H1 (cell line): ENCODE data around the gene CD4. TPM values are rescaled to one million over a fixed set of nuclear protein-coding genes. Genes with fewer than 3 reads are reported as not detected.

Experiments
- CTCF ChIA-PET: fragments of 300-600 bp; sonication (Branson Sonifier 250); formaldehyde crosslinking; loops from one replicate; lab custom pipeline; 2021; ENCODE audit not compliant: partially characterized antibody; lab: Charles Lee
- POLR2A ChIA-PET: fragments of 300-600 bp; sonication (Branson Sonifier 250); formaldehyde crosslinking; loops from one replicate; lab custom pipeline; 2021; ENCODE audit warnings: inconsistent platforms; ENCODE audit not compliant: partially characterized antibody; lab: Charles Lee
- DNase-seq, 2 experiments: peaks; one replicate each; pipeline versions ENCODE4 v3.0.0 to v3.0.0-alpha.2; 2010 to 2022; ENCODE audit warnings: low spot score in 2 of 2, low read depth in 1 of 2, mixed read lengths in 1 of 2
- FAIRE-seq: peaks from 2 replicates; lab custom pipeline; 2011; peaks lifted over from hg19 to GRCh38; lab: Jason Lieb, UNC
- H2AFZ ChIP-seq: 2 replicates; pipeline ENCODE4 v1.8.1; 2012; ENCODE audit warnings: low read length, inconsistent platforms
- H2AK5ac ChIP-seq: 2 replicates; pipeline ENCODE4 v1.6.1; 2013; ENCODE audit warnings: low read depth, low read length
- H2BK120ac ChIP-seq: replicated peaks from 2 replicates; pipeline ENCODE3; 2013; ENCODE audit warnings: low read depth, low read length, inconsistent platforms
- H2BK12ac ChIP-seq: 2 replicates; pipeline ENCODE4 v1.6.1; 2013; ENCODE audit warnings: low read depth, low read length
- H2BK15ac ChIP-seq: 2 replicates; pipeline ENCODE4 v1.6.1; 2013; ENCODE audit warnings: low read length
- H2BK20ac ChIP-seq: 2 replicates; pipeline ENCODE4 v1.6.1; 2013; ENCODE audit warnings: low read length
- H2BK5ac ChIP-seq: 2 replicates; pipeline ENCODE4 v1.6.1; 2013; ENCODE audit warnings: low read depth, low read length
- H3K14ac ChIP-seq: 2 replicates; pipeline ENCODE4 v1.6.1; 2013; ENCODE audit warnings: inconsistent platforms; ENCODE audit not compliant: insufficient read length
- H3K18ac ChIP-seq: 2 replicates; pipeline ENCODE4 v1.6.1; 2013; ENCODE audit warnings: low read length; ENCODE audit errors: extremely low read depth
- H3K23ac ChIP-seq: 2 replicates; pipeline ENCODE4 v1.6.1; 2013; ENCODE audit warnings: inconsistent platforms; ENCODE audit not compliant: insufficient read length
- H3K23me2 ChIP-seq: 2 replicates; pipeline ENCODE4 v1.6.1; 2013; ENCODE audit warnings: low read depth, low read length
- H3K27ac ChIP-seq: 2 replicates; pipeline ENCODE4 v1.6.1; 2011; ENCODE audit warnings: low read depth, low read length, inconsistent platforms
- H3K27me3 ChIP-seq, 4 experiments: replicated peaks in 1 of 4; 1 replicate in 1 of 4; 2 replicates in 3 of 4; pipeline versions ENCODE4 v1.6.1 to v1.8.1; 2011 to 2013; ENCODE audit warnings: low read length in 3 of 4, mild to moderate bottlenecking in 3 of 4, inconsistent platforms in 2 of 4, mixed read lengths in 2 of 4, moderate library complexity in 1 of 4; ENCODE audit not compliant: control insufficient read depth in 3 of 4, insufficient read depth in 3 of 4; ENCODE audit errors: extremely low read depth in 1 of 4
- H3K36me3 ChIP-seq, 4 experiments: 2 replicates each; pipeline versions ENCODE4 v1.6.1 to v1.8.1; 2011 to 2013; ENCODE audit warnings: mild to moderate bottlenecking in 4 of 4, low read length in 3 of 4, moderate library complexity in 2 of 4, control low read depth in 1 of 4, inconsistent platforms in 1 of 4; ENCODE audit not compliant: insufficient read depth in 4 of 4, control insufficient read depth in 2 of 4
- H3K4ac ChIP-seq: replicated peaks from 2 replicates; pipeline ENCODE3; 2013; ENCODE audit warnings: low read length, low read depth, mixed read lengths, inconsistent platforms; ENCODE audit not compliant: insufficient read length
- H3K4me1 ChIP-seq, 4 experiments: replicated peaks in 1 of 4; 1 replicate in 1 of 4; 2 replicates in 3 of 4; pipeline versions ENCODE4 v1.6.1 to v1.8.1; 2011 to 2013; ENCODE audit warnings: low read length in 3 of 4, inconsistent platforms in 2 of 4, mixed read lengths in 1 of 4; ENCODE audit not compliant: insufficient read depth in 4 of 4, control insufficient read depth in 3 of 4
- H3K4me2 ChIP-seq, 2 experiments: 2 replicates each; pipeline versions ENCODE4 v1.6.1 to v1.8.1; 2011 to 2013; ENCODE audit warnings: low read depth in 2 of 2, low read length in 2 of 2, control low read depth in 1 of 2, inconsistent platforms in 1 of 2, mild to moderate bottlenecking in 1 of 2; ENCODE audit not compliant: insufficient read depth in 1 of 2
- H3K4me3 ChIP-seq, 4 experiments: fragments of 200-600, 300-600 bp in 1 of 4; sonication (generic), shearing (Covaris generic), sonication (Bioruptor Twin) in 1 of 4; 2 replicates each; pipeline versions ENCODE4 v1.5.1 to v1.8.1; 2011 to 2016; ENCODE audit warnings: low read length in 4 of 4, low read depth in 3 of 4, control low read depth in 2 of 4, inconsistent platforms in 2 of 4, mild to moderate bottlenecking in 2 of 4, mixed read lengths in 1 of 4, moderate library complexity in 1 of 4; ENCODE audit not compliant: insufficient read depth in 2 of 4; ENCODE audit errors: extremely low read depth in 1 of 4
- H3K56ac ChIP-seq: replicated peaks from 2 replicates; pipeline ENCODE3; 2013; ENCODE audit warnings: low read depth, mild to moderate bottlenecking, mixed read lengths, low read length, inconsistent platforms; ENCODE audit not compliant: insufficient read length
- H3K79me1 ChIP-seq: 2 replicates; pipeline ENCODE4 v1.6.1; 2013; ENCODE audit warnings: low read depth, low read length, control low read depth
- H3K79me2 ChIP-seq, 2 experiments: 2 replicates each; pipeline versions ENCODE4 v1.6.1 to v1.8.1; 2012 to 2013; ENCODE audit warnings: low read length in 2 of 2, mild to moderate bottlenecking in 2 of 2, inconsistent platforms in 1 of 2; ENCODE audit not compliant: insufficient read depth in 2 of 2, control insufficient read depth in 1 of 2
- H3K9ac ChIP-seq, 4 experiments: replicated peaks in 1 of 4; 1 replicate in 1 of 4; 2 replicates in 3 of 4; pipeline versions ENCODE4 v1.6.1 to v1.8.1; 2011 to 2013; ENCODE audit warnings: low read depth in 3 of 4, low read length in 3 of 4, control low read depth in 2 of 4, mild to moderate bottlenecking in 2 of 4, moderate library complexity in 2 of 4, inconsistent platforms in 1 of 4; ENCODE audit errors: extremely low read depth in 1 of 4
- H3K9me3 ChIP-seq, 2 experiments: 2 replicates each; pipeline versions ENCODE4 v1.6.1 to v1.8.1; 2012 to 2013; ENCODE audit warnings: mild to moderate bottlenecking in 2 of 2, moderate library complexity in 2 of 2, control low read depth in 1 of 2, inconsistent platforms in 1 of 2, low read depth in 1 of 2, low read length in 1 of 2, mixed read lengths in 1 of 2; ENCODE audit not compliant: insufficient read depth in 2 of 2
- H4K20me1 ChIP-seq, 2 experiments: replicated peaks in 1 of 2; 2 replicates each; pipeline versions ENCODE3 to v1.8.1; 2011 to 2013; ENCODE audit warnings: inconsistent platforms in 2 of 2, low read length in 2 of 2, mild to moderate bottlenecking in 1 of 2; ENCODE audit not compliant: insufficient read depth in 2 of 2, control insufficient read depth in 1 of 2
- H4K5ac ChIP-seq: 2 replicates; pipeline ENCODE4 v1.6.1; 2013; ENCODE audit warnings: low read length, low read depth, mixed read lengths, inconsistent platforms; ENCODE audit not compliant: insufficient read length
- H4K8ac ChIP-seq: 2 replicates; pipeline ENCODE4 v1.8.0; 2013; ENCODE audit warnings: mild to moderate bottlenecking, moderate library complexity, low read length, inconsistent platforms; ENCODE audit not compliant: insufficient read depth; ENCODE audit errors: extremely low read depth
- H4K91ac ChIP-seq: replicated peaks from 2 replicates; pipeline ENCODE3; 2013; ENCODE audit warnings: low read length, mixed read lengths, inconsistent platforms; ENCODE audit not compliant: insufficient read length
- GABPA ChIP-seq: IDR thresholded peaks from 2 replicates; pipeline ENCODE4 v1.6.1; 2011; ENCODE audit warnings: mild to moderate bottlenecking, low read length, moderate library complexity, borderline replicate concordance; ENCODE audit not compliant: insufficient read depth
- SIN3A ChIP-seq, 2 experiments: IDR thresholded peaks in 1 of 2; conservative IDR thresholded peaks in 1 of 2; 2 replicates each; pipeline ENCODE4 v1.6.1; 2011 to 2012; ENCODE audit warnings: low read length in 2 of 2, improper control_type of control experiment in 1 of 2, low read depth in 1 of 2, mild to moderate bottlenecking in 1 of 2
- WGBS, 2 experiments: shearing (Covaris generic) in 1 of 2; methylation state at CpG; one replicate each; pipeline versions ENCODE4 v1.1.6 to v1.1.7; 2013 to 2015; ENCODE audit warnings: low lambda C conversion rate in 2 of 2, mixed read lengths in 2 of 2, inconsistent platforms in 1 of 2, low coverage in 1 of 2, missing lambda C conversion rate in 1 of 2; ENCODE audit not compliant: insufficient replicate concordance in 2 of 2, insufficient coverage in 1 of 2, insufficient read length in 1 of 2; ENCODE audit errors: extremely low coverage in 1 of 2, missing lambda C conversion rate in 1 of 2; 5-methylcytosine and 5-hydroxymethylcytosine counted together
- long read RNA-seq, 2 experiments: library from RNA in 1 of 2; library from capped mRNA in 1 of 2; stranded (forward); transcript quantifications; one replicate each; pipeline ENCODE4 v2.0.0, GENCODE V29; 2021; ENCODE audit warnings: inconsistent platforms in 1 of 2
- polyA minus RNA-seq, 3 experiments: library from RNA; depleted of rRNA, polyadenylated mRNA; stranded (reverse); fragments of >200 nt; gene quantifications; 1 replicate in 2 of 3; 2 replicates in 1 of 3; pipeline ENCODE4 v1.2.3, GENCODE V29; 2011
- polyA plus RNA-seq, 7 experiments: library from polyadenylated mRNA; depleted of rRNA in 3 of 7; stranded (reverse) in 5 of 7; unstranded in 2 of 7; fragments of >200 nt in 5 of 7; fragments of 200-250 nt in 2 of 7; gene quantifications; 1 replicate in 5 of 7; 2 replicates in 1 of 7; 4 replicates in 1 of 7; pipeline versions ENCODE4 v1.2.1 to v1.2.3, GENCODE V29; 2011 to 2013; ENCODE audit warnings: missing spikeins in 2 of 7, mixed read lengths in 2 of 7
- total RNA-seq: library from RNA; stranded (reverse); fragmentation: NEBNext Ultra II Directional; extraction: Animal tissue kit (Norgen Biotek cat#: 25700); gene quantifications from 2 replicates; pipeline ENCODE4 v1.2.1, GENCODE V29; 2021

The CD4 gene
- 3.2 and 3.4 TPM in 2 replicates for total RNA-seq
- polyA plus RNA-seq (2011; rRNA removed) = 5.1 and 5.6 TPM in 2 replicates
- polyA plus RNA-seq (2011; cell fraction: cytosol; rRNA removed) = 5.1 TPM
- 5.1 TPM for polyA plus RNA-seq (2011; cell fraction: nucleus; rRNA removed)
- polyA plus RNA-seq (2012, experiment 1 of 2) = 5.8 to 6.9 TPM (median 6.7 TPM) in 4 replicates
- 4.3 TPM for polyA plus RNA-seq (2012, experiment 2 of 2)
- polyA plus RNA-seq (2013, experiment 1 of 2) = 2.7 TPM
- 2.4 TPM for polyA plus RNA-seq (2013, experiment 2 of 2)
- 3.3 and 3.4 TPM in 2 replicates for polyA minus RNA-seq (2011; rRNA and poly(A)+ RNA removed)
- 1.6 TPM for polyA minus RNA-seq (2011; cell fraction: cytosol; rRNA and poly(A)+ RNA removed)
- polyA minus RNA-seq (2011; cell fraction: nucleus; rRNA and poly(A)+ RNA removed) = 1.8 TPM
- long read RNA-seq, experiment 1, partial matches to known transcripts = 0 of 6 reads
- long read RNA-seq, experiment 1, other reads (novel, unspliced or antisense) = 6 of 6 reads
- long read RNA-seq, experiment 2, partial matches to known transcripts = 1 of 7 reads
- long read RNA-seq, experiment 2, other reads (novel, unspliced or antisense) = 6 of 7 reads

DNA sequence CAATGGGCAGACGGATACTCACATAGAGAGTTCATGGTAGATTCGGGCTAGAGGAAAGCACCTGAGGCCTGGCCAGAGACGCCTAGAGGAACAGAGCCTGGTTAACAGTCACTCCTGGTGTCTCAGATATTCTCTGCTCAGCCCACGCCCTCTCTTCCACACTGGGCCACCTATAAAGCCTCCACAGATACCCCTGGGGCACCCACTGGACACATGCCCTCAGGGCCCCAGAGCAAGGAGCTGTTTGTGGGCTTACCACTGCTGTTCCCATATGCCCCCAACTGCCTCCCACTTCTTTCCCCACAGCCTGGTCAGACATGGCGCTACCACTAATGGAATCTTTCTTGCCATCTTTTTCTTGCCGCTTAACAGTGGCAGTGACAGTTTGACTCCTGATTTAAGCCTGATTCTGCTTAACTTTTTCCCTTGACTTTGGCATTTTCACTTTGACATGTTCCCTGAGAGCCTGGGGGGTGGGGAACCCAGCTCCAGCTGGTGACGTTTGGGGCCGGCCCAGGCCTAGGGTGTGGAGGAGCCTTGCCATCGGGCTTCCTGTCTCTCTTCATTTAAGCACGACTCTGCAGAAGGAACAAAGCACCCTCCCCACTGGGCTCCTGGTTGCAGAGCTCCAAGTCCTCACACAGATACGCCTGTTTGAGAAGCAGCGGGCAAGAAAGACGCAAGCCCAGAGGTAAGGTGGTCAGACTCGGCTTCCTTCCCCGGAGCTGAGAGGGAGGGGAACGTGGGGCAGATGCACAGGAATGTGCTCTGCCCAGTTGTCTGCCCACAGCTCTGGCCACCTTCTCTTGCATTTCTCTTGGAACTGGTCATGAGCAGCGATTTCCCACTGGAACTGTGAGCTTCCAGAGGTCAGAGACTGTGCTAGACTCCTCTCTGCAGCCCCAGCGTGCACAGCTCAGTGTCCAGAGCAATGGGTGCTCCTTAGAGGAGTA, at the start of gene CD4:
Gene CD4 (plus strand): TSS at position 557 of the 953 bp plus-strand sequence. CDS start 10,611 bp downstream, outside the sequence.
- H2BK20ac ChIP-seq = peak within 1 kb of the TSS; percentile 61; the same call in 1 of the 2 replicates
- no peak within 1 kb of the TSS for H4K5ac ChIP-seq
- TF ChIP-seq SIN3A (conservative IDR thresholded peaks at IDR 0.05 in 1 of 2, IDR thresholded peaks at IDR 0.05 in 1 of 2; ENCODE audit: low read depth in 1 of 2, low read length in 2 of 2) = 0 out of 4 replicates have a peak, but pooled peaks of 1 of the 2 experiments have one; percentile 37
- TF ChIP-seq GABPA = no peak
- H4K8ac ChIP-seq = peak within 1 kb of the TSS; percentile 57; the same call in 1 of the 2 replicates
- no peaks in the 10 kb centered on the region for H4K20me1 ChIP-seq
- POLR2A ChIA-PET = interaction anchor here (0.6 to 2.4 kb wide), 6 partner anchors 11 to 80 kb away, joined by 3 to 13 read pairs (median 4); partner anchors contain the start of gene PTMS
- 78% methylated on average over 18 of the region's 18 CpGs; no CpG with 5 or more reads in 1 of the 2 experiments for WGBS, 2 experiments
- H3K79me2 ChIP-seq = no peaks in the 10 kb centered on the region
- H3K9me3 ChIP-seq = no peaks in the 10 kb centered on the region
- peak within 1 kb of the TSS; percentile 82 for H2AFZ ChIP-seq
- no peak for DNase-seq
- peak within 1 kb of the TSS; percentile 72 for H2BK15ac ChIP-seq
- H2BK120ac ChIP-seq = peak within 1 kb of the TSS; percentile 61
- no peak within 1 kb of the TSS for H3K27ac ChIP-seq
- peaks cover 4 to 13% (median 6%) of the 10 kb centered on the region in 4 experiments; a peak in 6 of 7 replicates for H3K4me1 ChIP-seq
- H3K23ac ChIP-seq = no peak within 1 kb of the TSS
- no peak within 1 kb of the TSS for H3K4me2 ChIP-seq
- H4K91ac ChIP-seq = peak within 1 kb of the TSS; percentile 11
- no peak within 1 kb of the TSS for H2AK5ac ChIP-seq
- no peak within 1 kb of the TSS for H3K14ac ChIP-seq
- H3K18ac ChIP-seq = peak within 1 kb of the TSS; percentile 81; the same call in 1 of the 2 replicates
- H3K79me1 ChIP-seq = no peaks in the 10 kb centered on the region
- FAIRE-seq = no peak
- H3K27me3 ChIP-seq = no peaks in the 10 kb centered on the region
- H3K36me3 ChIP-seq = no peaks in the 10 kb centered on the region
- H3K56ac ChIP-seq = no peak within 1 kb of the TSS
- 0 out of 2 replicates have a peak within 1 kb of the TSS, but pooled peaks have one; percentile 72 for H2BK12ac ChIP-seq
- H3K23me2 ChIP-seq = no peaks in the 10 kb centered on the region
- peak within 1 kb of the TSS; percentile 74 for H3K4ac ChIP-seq
- H2BK5ac ChIP-seq = no peak within 1 kb of the TSS
- H3K9ac ChIP-seq = no peak within 1 kb of the TSS
- CTCF ChIA-PET = interaction anchor here (1.0 to 29.6 kb wide), 5 partner anchors 11 to 57 kb away, joined by 3 to 532 read pairs (median 7); partner anchors contain the start of genes GNB3, GPR162, MLF2 and P3H3
- no peak within 1 kb of the TSS for H3K4me3 ChIP-seq
